GM21526 (cell line): ENCODE results near the gene THAP6.

Experiments used
- ATAC-seq: cut with Tn5 transposase; IDR thresholded peaks from one replicate; pipeline ENCODE4 v1.9.1; 2021; ENCODE audit warnings: moderate library complexity; ENCODE audit not compliant: unreplicated experiment, low FRiP score

THAP6 gene

GRCh38 chr4:75566911-75567310, 52.6 kb downstream of the THAP6 start:
- no peak for ATAC-seq

- ATAC-seq = no peak
These were observed 53.5 kb downstream of the THAP6 start for GRCh38 chr4:75567725-75568124.
